H9 (cell line): Measurements from ENCODE around the gene L3MBTL4. TPM values are rescaled to one million over a fixed set of nuclear protein-coding genes. Genes with fewer than 3 reads are reported as not detected.

Experiments used
- DNase-seq: peaks from one replicate; pipeline ENCODE4 v3.0.0-alpha.2; 2017
- H2AFZ ChIP-seq: one replicate; pipeline ENCODE4 v1.6.1; 2013; ENCODE audit warnings: mild to moderate bottlenecking, low read length, control low read depth, moderate library complexity
- H2AK5ac ChIP-seq: 2 replicates; pipeline ENCODE4 v1.6.1; 2013; ENCODE audit warnings: low read length, control low read depth, mixed read lengths; ENCODE audit not compliant: insufficient read length
- H2BK120ac ChIP-seq: one replicate; pipeline ENCODE4 v1.6.1; 2013; ENCODE audit warnings: low read depth, mild to moderate bottlenecking, low read length, control low read depth, inconsistent platforms; ENCODE audit not compliant: poor library complexity, severe bottlenecking
- H2BK12ac ChIP-seq: 2 replicates; pipeline ENCODE4 v1.6.1; 2013; ENCODE audit warnings: low read length, control low read depth, mixed read lengths, low read depth; ENCODE audit not compliant: insufficient read length
- H2BK15ac ChIP-seq: 2 replicates; pipeline ENCODE4 v1.6.1; 2013; ENCODE audit warnings: low read depth, low read length, control low read depth
- H2BK20ac ChIP-seq: one replicate; pipeline ENCODE4 v1.6.1; 2013; ENCODE audit warnings: low read depth, mild to moderate bottlenecking, low read length, control low read depth, inconsistent platforms; ENCODE audit not compliant: poor library complexity, severe bottlenecking
- H2BK5ac ChIP-seq: 2 replicates; pipeline ENCODE4 v1.6.1; 2013; ENCODE audit warnings: low read length, control low read depth, mixed read lengths; ENCODE audit not compliant: insufficient read length
- H3K14ac ChIP-seq: 2 replicates; pipeline ENCODE4 v1.6.1; 2013; ENCODE audit warnings: low read length, control low read depth; ENCODE audit not compliant: insufficient read depth
- H3K18ac ChIP-seq: 2 replicates; pipeline ENCODE4 v1.6.1; 2013; ENCODE audit warnings: low read depth, mild to moderate bottlenecking, mixed read lengths, low read length, control low read depth; ENCODE audit not compliant: insufficient read length
- H3K23ac ChIP-seq: 2 replicates; pipeline ENCODE4 v1.6.1; 2013; ENCODE audit warnings: low read length, control low read depth, mixed read lengths, low read depth; ENCODE audit not compliant: insufficient read length
- H3K23me2 ChIP-seq: 2 replicates; pipeline ENCODE4 v1.6.1; 2013; ENCODE audit warnings: low read depth, mild to moderate bottlenecking, mixed read lengths, low read length, control low read depth; ENCODE audit not compliant: insufficient read length, poor library complexity, severe bottlenecking
- H3K27ac ChIP-seq: 2 replicates; pipeline ENCODE4 v1.5.1; 2013; ENCODE audit warnings: low read length, control low read depth, mixed read lengths, low read depth; ENCODE audit not compliant: insufficient read length
- H3K27me3 ChIP-seq: 2 replicates; pipeline ENCODE4 v1.6.1; 2013; ENCODE audit warnings: low read length, control low read depth, inconsistent platforms; ENCODE audit not compliant: insufficient read depth
- H3K4ac ChIP-seq: 2 replicates; pipeline ENCODE4 v1.6.1; 2013; ENCODE audit warnings: low read depth, mild to moderate bottlenecking, control low read depth, inconsistent platforms, low read length, moderate library complexity
- H3K4me1 ChIP-seq: 2 replicates; pipeline ENCODE4 v1.6.1; 2013; ENCODE audit warnings: low read length, control low read depth, inconsistent platforms; ENCODE audit not compliant: insufficient read depth
- H3K4me2 ChIP-seq: 2 replicates; pipeline ENCODE4 v1.6.1; 2013; ENCODE audit warnings: low read length, control low read depth, mixed read lengths; ENCODE audit not compliant: insufficient read length, insufficient read depth
- H3K56ac ChIP-seq: 2 replicates; pipeline ENCODE4 v1.6.1; 2013; ENCODE audit warnings: low read depth, mild to moderate bottlenecking, mixed read lengths, low read length, control low read depth; ENCODE audit not compliant: insufficient read length
- H3K79me1 ChIP-seq: 2 replicates; pipeline ENCODE4 v1.6.1; 2013; ENCODE audit warnings: low read depth, mild to moderate bottlenecking, moderate library complexity, low read length, control low read depth, inconsistent platforms; ENCODE audit not compliant: insufficient read depth, poor library complexity, severe bottlenecking
- H3K79me2 ChIP-seq: 2 replicates; pipeline ENCODE4 v1.6.1; 2013; ENCODE audit warnings: low read length, control low read depth, inconsistent platforms; ENCODE audit not compliant: insufficient read depth
- H3K9ac ChIP-seq: 2 replicates; pipeline ENCODE4 v1.6.1; 2013; ENCODE audit warnings: low read length, control low read depth, mixed read lengths; ENCODE audit not compliant: insufficient read length; ENCODE audit errors: extremely low read depth
- H3K9me3 ChIP-seq: one replicate; pipeline ENCODE4 v1.6.1; 2013; ENCODE audit warnings: low read depth, low read length, inconsistent platforms; ENCODE audit not compliant: control insufficient read depth
- H3T11ph ChIP-seq: one replicate; pipeline ENCODE4 v1.6.1; 2013; ENCODE audit warnings: mild to moderate bottlenecking, low read length, control low read depth, inconsistent platforms
- H4K20me1 ChIP-seq: one replicate; pipeline ENCODE4 v1.6.1; 2013; ENCODE audit not compliant: control insufficient read depth, insufficient read length, insufficient read depth
- H4K5ac ChIP-seq: 2 replicates; pipeline ENCODE4 v1.6.1; 2013; ENCODE audit warnings: low read depth, mild to moderate bottlenecking, mixed read lengths, low read length, control low read depth; ENCODE audit not compliant: insufficient read length
- H4K8ac ChIP-seq: replicated peaks from 2 replicates; pipeline ENCODE4 v1.6.1; 2013; ENCODE audit warnings: low read length, control low read depth, mixed read lengths, low read depth; ENCODE audit not compliant: insufficient read length
- H4K91ac ChIP-seq: 2 replicates; pipeline ENCODE4 v1.6.1; 2013; ENCODE audit warnings: low read depth, mild to moderate bottlenecking, moderate library complexity, mixed read lengths, low read length, control low read depth; ENCODE audit not compliant: insufficient read length
- H3K27ac Mint-ChIP-seq, 3 experiments: 2 replicates in 2 of 3; 3 replicates in 1 of 3; pipeline ENCODE4 v1.8.0; 2020 to 2021; ENCODE audit warnings: mixed read lengths in 3 of 3, mild to moderate bottlenecking in 1 of 3, moderate library complexity in 1 of 3
- H3K27me3 Mint-ChIP-seq: 2 replicates; pipeline ENCODE4 v1.8.0; 2021; ENCODE audit warnings: low read depth, mild to moderate bottlenecking, moderate library complexity, mixed read lengths
- H3K36me3 Mint-ChIP-seq, 3 experiments: 2 replicates in 2 of 3; 3 replicates in 1 of 3; pipeline ENCODE4 v1.8.0; 2020 to 2021; ENCODE audit warnings: low read depth in 3 of 3, mixed read lengths in 3 of 3; ENCODE audit not compliant: insufficient read depth in 1 of 3
- H3K4me1 Mint-ChIP-seq, 2 experiments: 2 replicates each; pipeline ENCODE4 v1.8.0; 2020; ENCODE audit warnings: mixed read lengths in 2 of 2
- H3K4me3 Mint-ChIP-seq, 2 experiments: 2 replicates in 1 of 2; 3 replicates in 1 of 2; pipeline ENCODE4 v1.8.0; 2020 to 2021; ENCODE audit warnings: mild to moderate bottlenecking in 2 of 2, mixed read lengths in 2 of 2, moderate library complexity in 1 of 2
- H3K9me3 Mint-ChIP-seq, 2 experiments: 2 replicates in 1 of 2; 3 replicates in 1 of 2; pipeline ENCODE4 v1.8.0; 2020; ENCODE audit warnings: mild to moderate bottlenecking in 2 of 2, mixed read lengths in 2 of 2, moderate library complexity in 1 of 2
- whole genome bisulfite sequencing: extraction: QIAGEN DNeasy Blood & Tissue Kit; methylation state at CpG from one replicate; pipeline ENCODE4 v1.1.7; 2013; ENCODE audit warnings: missing lambda C conversion rate, low lambda C conversion rate, mixed read lengths; ENCODE audit not compliant: insufficient read length; ENCODE audit errors: extremely low coverage; 5-methylcytosine and 5-hydroxymethylcytosine counted together
- total RNA-seq: library from RNA; stranded (reverse); gene quantifications from 2 replicates; pipeline ENCODE4 v1.2.1, GENCODE V29; 2021
- TF ChIP-seq, protein P1 (sequence below): fragments of 200-600 bp; sonication (generic); conservative IDR thresholded peaks from 3 replicates; pipeline ENCODE4 v1.8.0; 2021; ENCODE audit warnings: antibody characterized with exemption, mild to moderate bottlenecking

Gene L3MBTL4
- total RNA-seq, 1 experiment from 2014 or later: 1.9 TPM

- Histone ChIP-seq H3K23me2 (no peaks in the 10 kb centered on the region), H3K79me1 (no peaks in the 10 kb centered on the region), H3K79me2 (no peaks in the 10 kb centered on the region), H3K9ac (no peak overlapping the region), H3K18ac (no peak overlapping the region), H2AFZ (no peak overlapping the region), H2BK120ac (no peak overlapping the region), H2BK20ac (no peak overlapping the region), H3K4me1 (no peaks in the 10 kb centered on the region), H3K27me3 (no peaks in the 10 kb centered on the region), H3K56ac (no peak overlapping the region), H2BK5ac (no peak overlapping the region), H4K5ac (no peak overlapping the region), H3K9me3 (no peaks in the 10 kb centered on the region), H3T11ph (no peak overlapping the region), H3K23ac (no peak overlapping the region), H2BK15ac (no peak overlapping the region), H3K4me2 (no peak overlapping the region), H3K4ac (no peak overlapping the region), H3K14ac (no peak overlapping the region), H3K27ac (no peak overlapping the region), H2AK5ac (no peak overlapping the region), H4K20me1 (no peaks in the 10 kb centered on the region), H4K91ac (no peak overlapping the region), H4K8ac (no peak overlapping the region), H2BK12ac (no peak overlapping the region)
- no CpG with 5 or more reads among the region's 2 CpGs for WGBS
- peaks cover 22 to 24% of the 10 kb centered on the region in 2 experiments for H3K4me1 Mint-ChIP-seq
- peaks cover 0 to 3% of the 10 kb centered on the region in 2 experiments; a peak in 3 of 5 replicates for H3K9me3 Mint-ChIP-seq
- DNase-seq: no peak
- TF ChIP-seq, protein P1, sequence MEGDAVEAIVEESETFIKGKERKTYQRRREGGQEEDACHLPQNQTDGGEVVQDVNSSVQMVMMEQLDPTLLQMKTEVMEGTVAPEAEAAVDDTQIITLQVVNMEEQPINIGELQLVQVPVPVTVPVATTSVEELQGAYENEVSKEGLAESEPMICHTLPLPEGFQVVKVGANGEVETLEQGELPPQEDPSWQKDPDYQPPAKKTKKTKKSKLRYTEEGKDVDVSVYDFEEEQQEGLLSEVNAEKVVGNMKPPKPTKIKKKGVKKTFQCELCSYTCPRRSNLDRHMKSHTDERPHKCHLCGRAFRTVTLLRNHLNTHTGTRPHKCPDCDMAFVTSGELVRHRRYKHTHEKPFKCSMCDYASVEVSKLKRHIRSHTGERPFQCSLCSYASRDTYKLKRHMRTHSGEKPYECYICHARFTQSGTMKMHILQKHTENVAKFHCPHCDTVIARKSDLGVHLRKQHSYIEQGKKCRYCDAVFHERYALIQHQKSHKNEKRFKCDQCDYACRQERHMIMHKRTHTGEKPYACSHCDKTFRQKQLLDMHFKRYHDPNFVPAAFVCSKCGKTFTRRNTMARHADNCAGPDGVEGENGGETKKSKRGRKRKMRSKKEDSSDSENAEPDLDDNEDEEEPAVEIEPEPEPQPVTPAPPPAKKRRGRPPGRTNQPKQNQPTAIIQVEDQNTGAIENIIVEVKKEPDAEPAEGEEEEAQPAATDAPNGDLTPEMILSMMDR: no peak
- H3K27ac Mint-ChIP-seq: no peak overlapping the region
- H3K27me3 Mint-ChIP-seq: peaks cover 4% of the 10 kb centered on the region
- H3K4me3 Mint-ChIP-seq: no peak overlapping the region
- H3K36me3 Mint-ChIP-seq: peaks cover 0 to 2% (median 0%) of the 10 kb centered on the region in 3 experiments; a peak in 1 of 7 replicates
Observed at GRCh38 chr18:6024745-6025248, 389.9 kb downstream of the L3MBTL4 start.
